Liver (tissue), 9 donors: ENCODE data around the gene RGS3. TPM values are rescaled to one million over a fixed set of nuclear protein-coding genes. Genes with fewer than 3 reads are reported as not detected.

Experiments used
- DNase-seq: peaks from one replicate; pipeline ENCODE4 v3.0.0-alpha.2; 2017; ENCODE audit warnings: low spot score
- H3K27ac ChIP-seq, 2 donors: one replicate each; pipeline ENCODE4 v1.7.0; 2013; ENCODE audit warnings: inconsistent platforms in 2 of 2, low read length in 2 of 2, control low read depth in 1 of 2, low read depth in 1 of 2, mild to moderate bottlenecking in 1 of 2
- H3K27me3 ChIP-seq, 4 donors: one replicate each; pipeline versions ENCODE4 v1.6.1 to v1.7.0; 2013; ENCODE audit warnings: low read length in 3 of 4, inconsistent platforms in 1 of 4, mild to moderate bottlenecking in 1 of 4, moderate library complexity in 1 of 4; ENCODE audit not compliant: control insufficient read depth in 4 of 4, insufficient read depth in 4 of 4
- H3K36me3 ChIP-seq, 4 donors: one replicate each; pipeline versions ENCODE4 v1.6.1 to v1.7.0; 2013; ENCODE audit warnings: low read length in 3 of 4, mild to moderate bottlenecking in 3 of 4, low read depth in 1 of 4, moderate library complexity in 1 of 4; ENCODE audit not compliant: control insufficient read depth in 4 of 4, insufficient read depth in 3 of 4
- H3K4me1 ChIP-seq, 4 donors: one replicate each; pipeline versions ENCODE4 v1.6.1 to v1.7.0; 2013; ENCODE audit warnings: low read length in 3 of 4, mild to moderate bottlenecking in 3 of 4, moderate library complexity in 1 of 4; ENCODE audit not compliant: control insufficient read depth in 4 of 4, insufficient read depth in 4 of 4
- H3K4me3 ChIP-seq, 3 donors: one replicate each; pipeline versions ENCODE4 v1.6.1 to v1.7.0; 2013; ENCODE audit warnings: low read length in 3 of 3, control low read depth in 1 of 3, low read depth in 1 of 3, mild to moderate bottlenecking in 1 of 3
- H3K9ac ChIP-seq, 2 donors: one replicate each; pipeline ENCODE4 v1.7.0; 2013; ENCODE audit warnings: low read length in 2 of 2, mild to moderate bottlenecking in 2 of 2, moderate library complexity in 2 of 2, control low read depth in 1 of 2, low read depth in 1 of 2
- H3K9me3 ChIP-seq, 4 donors: one replicate each; pipeline versions ENCODE4 v1.6.1 to v1.7.0; 2013; ENCODE audit warnings: low read length in 3 of 4; ENCODE audit not compliant: control insufficient read depth in 4 of 4
- EGR1 ChIP-seq, 2 donors: IDR thresholded peaks; 2 replicates each; pipeline ENCODE4 v1.6.1; 2016 to 2018; ENCODE audit warnings: antibody characterized with exemption in 2 of 2, low read depth in 2 of 2
- FOXA1 ChIP-seq: IDR thresholded peaks from 2 replicates; pipeline ENCODE4 v1.6.1; 2016; ENCODE audit warnings: antibody characterized with exemption
- FOXA2 ChIP-seq: IDR thresholded peaks from 2 replicates; pipeline ENCODE4 v1.6.1; 2016; ENCODE audit warnings: antibody characterized with exemption
- GABPA ChIP-seq, 2 donors: IDR thresholded peaks in 1 of 2; conservative IDR thresholded peaks in 1 of 2; 2 replicates each; pipeline ENCODE4 v1.6.1; 2016; ENCODE audit warnings: antibody characterized with exemption in 2 of 2, mild to moderate bottlenecking in 1 of 2, moderate library complexity in 1 of 2
- HNF4A ChIP-seq, 2 donors: conservative IDR thresholded peaks; 2 replicates each; pipeline ENCODE4 v1.6.1; 2016; ENCODE audit warnings: antibody characterized with exemption in 2 of 2, mild to moderate bottlenecking in 2 of 2
- HNF4G ChIP-seq: IDR thresholded peaks from 2 replicates; pipeline ENCODE4 v1.6.1; 2016; ENCODE audit warnings: antibody characterized with exemption
- JUND ChIP-seq, 2 donors: IDR thresholded peaks; 2 replicates each; pipeline ENCODE4 v1.6.1; 2016; ENCODE audit warnings: antibody characterized with exemption in 2 of 2
- NR2F2 ChIP-seq: IDR thresholded peaks from 2 replicates; pipeline ENCODE4 v1.6.1; 2016; ENCODE audit warnings: antibody characterized with exemption
- RAD21 ChIP-seq, 2 donors: IDR thresholded peaks; 2 replicates each; pipeline ENCODE4 v1.6.1; 2016; ENCODE audit warnings: antibody characterized with exemption in 2 of 2, mild to moderate bottlenecking in 2 of 2
- RXRA ChIP-seq, 2 donors: IDR thresholded peaks; 2 replicates each; pipeline ENCODE4 v1.6.1; 2017 to 2018; ENCODE audit warnings: antibody characterized with exemption in 2 of 2, mild to moderate bottlenecking in 1 of 2
- SP1 ChIP-seq: IDR thresholded peaks from 2 replicates; pipeline ENCODE4 v1.6.1; 2018; ENCODE audit warnings: antibody characterized with exemption, mild to moderate bottlenecking
- TAF1 ChIP-seq: conservative IDR thresholded peaks from 2 replicates; pipeline ENCODE4 v1.6.1; 2016; ENCODE audit warnings: antibody characterized with exemption, mild to moderate bottlenecking
- YY1 ChIP-seq: IDR thresholded peaks from 2 replicates; pipeline ENCODE4 v1.6.1; 2016; ENCODE audit warnings: antibody characterized with exemption, mild to moderate bottlenecking
- WGBS: extraction: QIAGEN DNeasy Blood & Tissue Kit; methylation state at CpG from one replicate; pipeline ENCODE4 v1.1.7; 2013; 5-methylcytosine and 5-hydroxymethylcytosine counted together
- polyA plus RNA-seq, 2 donors: library from polyadenylated mRNA; stranded (reverse) in 1 of 2; unstranded in 1 of 2; fragments of 200-250 nt in 1 of 2; fragments of >200 nt in 1 of 2; fragmentation: Nextera tagmentation in 1 of 2; extraction: Ambion mirVana in 1 of 2; gene quantifications; one replicate each; pipeline versions ENCODE4 v1.2.1 to v1.2.3, GENCODE V29; 2013 to 2015
- total RNA-seq, 2 donors: library from RNA; depleted of rRNA; stranded (reverse); fragments of >200 nt; gene quantifications; one replicate each; pipeline ENCODE4 v1.2.3, GENCODE V29; 2014
- TF ChIP-seq, protein P1 (sequence below): IDR thresholded peaks from 2 replicates; pipeline ENCODE4 v1.6.1; 2016; ENCODE audit warnings: antibody characterized with exemption
- TF ChIP-seq, protein P2 (sequence below): fragments of 150-350 bp; IDR thresholded peaks from 2 replicates; pipeline ENCODE4 v1.5.1; 2017; ENCODE audit warnings: improper control_type of control experiment, low read depth, low read length; ENCODE audit not compliant: missing input control
- TF ChIP-seq, protein P3 (sequence below): IDR thresholded peaks from 2 replicates; pipeline ENCODE4 v1.6.1; 2016; ENCODE audit warnings: antibody characterized with exemption, mild to moderate bottlenecking
- TF ChIP-seq, protein P4 (sequence below): IDR thresholded peaks from 2 replicates; pipeline ENCODE4 v1.6.1; 2016; ENCODE audit warnings: antibody characterized with exemption
- TF ChIP-seq, protein P5 (sequence below): IDR thresholded peaks from 2 replicates; pipeline ENCODE4 v1.6.1; 2016; ENCODE audit warnings: antibody characterized with exemption
- donor health status: healthy.
- donor health status: healthy.
- donor health status: healthy.
- donor health status: healthy.
- donor health status: healthy.

The RGS3 gene
- total and polyA plus RNA-seq, 4 donors, result 13.0 to 65.0 (median 28.3) TPM

DNA sequence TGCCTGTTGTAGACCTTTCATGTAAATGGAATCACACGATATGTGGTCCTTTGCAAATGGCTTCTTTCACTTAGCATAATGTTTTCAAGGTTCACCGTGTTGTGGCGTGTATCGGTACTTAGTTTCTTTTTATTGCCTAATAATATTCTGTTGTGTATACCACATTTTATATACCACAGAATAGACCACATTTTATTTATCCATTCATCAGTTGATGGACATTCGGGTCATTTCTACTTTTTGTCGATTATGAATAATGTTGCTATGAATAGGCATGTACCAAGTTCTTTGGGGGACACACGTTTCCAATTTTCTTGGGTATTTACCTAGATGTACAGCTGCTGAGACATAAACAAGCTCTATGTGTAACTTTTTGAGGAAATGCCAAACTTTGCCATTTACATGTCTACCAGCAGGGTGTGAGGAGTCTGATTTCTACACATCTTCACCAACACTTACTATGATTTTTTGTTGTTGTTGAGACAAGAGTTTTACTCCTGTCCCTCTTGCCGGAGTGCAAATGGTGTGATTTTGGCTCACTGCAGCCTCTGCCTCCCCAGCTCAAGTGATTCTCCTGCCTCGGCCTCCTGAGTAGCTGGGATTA is 144.7 kb downstream of the RGS3 start:
- Histone ChIP-seq H3K4me1 (peaks cover 4 to 36% (median 21%) of the 10 kb centered on the region in 4 donors), H3K27ac (no peak overlapping the region), H3K4me3 (no peak overlapping the region), H3K9me3 (no peaks in the 10 kb centered on the region), H3K9ac (no peak overlapping the region), H3K36me3 (no peaks in the 10 kb centered on the region), H3K27me3 (no peaks in the 10 kb centered on the region)
- TF ChIP-seq JUND (IDR thresholded peaks at IDR 0.05) (no peak), EGR1 (IDR thresholded peaks at IDR 0.05; ENCODE audit: low read depth in 2 of 2) (no peak), RAD21 (IDR thresholded peaks at IDR 0.05) (no peak), RXRA (IDR thresholded peaks at IDR 0.05) (no peak), FOXA2 (no peak), HNF4A (conservative IDR thresholded peaks at IDR 0.05) (no peak), HNF4G (no peak), GABPA (IDR thresholded peaks at IDR 0.05 in 1 of 2, conservative IDR thresholded peaks at IDR 0.05 in 1 of 2) (no peak), TAF1 (no peak), FOXA1 (no peak), SP1 (no peak), NR2F2 (no peak), YY1 (no peak)
- TF ChIP-seq, protein P1, sequence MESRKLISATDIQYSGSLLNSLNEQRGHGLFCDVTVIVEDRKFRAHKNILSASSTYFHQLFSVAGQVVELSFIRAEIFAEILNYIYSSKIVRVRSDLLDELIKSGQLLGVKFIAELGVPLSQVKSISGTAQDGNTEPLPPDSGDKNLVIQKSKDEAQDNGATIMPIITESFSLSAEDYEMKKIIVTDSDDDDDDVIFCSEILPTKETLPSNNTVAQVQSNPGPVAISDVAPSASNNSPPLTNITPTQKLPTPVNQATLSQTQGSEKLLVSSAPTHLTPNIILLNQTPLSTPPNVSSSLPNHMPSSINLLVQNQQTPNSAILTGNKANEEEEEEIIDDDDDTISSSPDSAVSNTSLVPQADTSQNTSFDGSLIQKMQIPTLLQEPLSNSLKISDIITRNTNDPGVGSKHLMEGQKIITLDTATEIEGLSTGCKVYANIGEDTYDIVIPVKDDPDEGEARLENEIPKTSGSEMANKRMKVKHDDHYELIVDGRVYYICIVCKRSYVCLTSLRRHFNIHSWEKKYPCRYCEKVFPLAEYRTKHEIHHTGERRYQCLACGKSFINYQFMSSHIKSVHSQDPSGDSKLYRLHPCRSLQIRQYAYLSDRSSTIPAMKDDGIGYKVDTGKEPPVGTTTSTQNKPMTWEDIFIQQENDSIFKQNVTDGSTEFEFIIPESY, result no peak
- TF ChIP-seq, protein P2, sequence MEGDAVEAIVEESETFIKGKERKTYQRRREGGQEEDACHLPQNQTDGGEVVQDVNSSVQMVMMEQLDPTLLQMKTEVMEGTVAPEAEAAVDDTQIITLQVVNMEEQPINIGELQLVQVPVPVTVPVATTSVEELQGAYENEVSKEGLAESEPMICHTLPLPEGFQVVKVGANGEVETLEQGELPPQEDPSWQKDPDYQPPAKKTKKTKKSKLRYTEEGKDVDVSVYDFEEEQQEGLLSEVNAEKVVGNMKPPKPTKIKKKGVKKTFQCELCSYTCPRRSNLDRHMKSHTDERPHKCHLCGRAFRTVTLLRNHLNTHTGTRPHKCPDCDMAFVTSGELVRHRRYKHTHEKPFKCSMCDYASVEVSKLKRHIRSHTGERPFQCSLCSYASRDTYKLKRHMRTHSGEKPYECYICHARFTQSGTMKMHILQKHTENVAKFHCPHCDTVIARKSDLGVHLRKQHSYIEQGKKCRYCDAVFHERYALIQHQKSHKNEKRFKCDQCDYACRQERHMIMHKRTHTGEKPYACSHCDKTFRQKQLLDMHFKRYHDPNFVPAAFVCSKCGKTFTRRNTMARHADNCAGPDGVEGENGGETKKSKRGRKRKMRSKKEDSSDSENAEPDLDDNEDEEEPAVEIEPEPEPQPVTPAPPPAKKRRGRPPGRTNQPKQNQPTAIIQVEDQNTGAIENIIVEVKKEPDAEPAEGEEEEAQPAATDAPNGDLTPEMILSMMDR, result no peak
- TF ChIP-seq, protein P3, sequence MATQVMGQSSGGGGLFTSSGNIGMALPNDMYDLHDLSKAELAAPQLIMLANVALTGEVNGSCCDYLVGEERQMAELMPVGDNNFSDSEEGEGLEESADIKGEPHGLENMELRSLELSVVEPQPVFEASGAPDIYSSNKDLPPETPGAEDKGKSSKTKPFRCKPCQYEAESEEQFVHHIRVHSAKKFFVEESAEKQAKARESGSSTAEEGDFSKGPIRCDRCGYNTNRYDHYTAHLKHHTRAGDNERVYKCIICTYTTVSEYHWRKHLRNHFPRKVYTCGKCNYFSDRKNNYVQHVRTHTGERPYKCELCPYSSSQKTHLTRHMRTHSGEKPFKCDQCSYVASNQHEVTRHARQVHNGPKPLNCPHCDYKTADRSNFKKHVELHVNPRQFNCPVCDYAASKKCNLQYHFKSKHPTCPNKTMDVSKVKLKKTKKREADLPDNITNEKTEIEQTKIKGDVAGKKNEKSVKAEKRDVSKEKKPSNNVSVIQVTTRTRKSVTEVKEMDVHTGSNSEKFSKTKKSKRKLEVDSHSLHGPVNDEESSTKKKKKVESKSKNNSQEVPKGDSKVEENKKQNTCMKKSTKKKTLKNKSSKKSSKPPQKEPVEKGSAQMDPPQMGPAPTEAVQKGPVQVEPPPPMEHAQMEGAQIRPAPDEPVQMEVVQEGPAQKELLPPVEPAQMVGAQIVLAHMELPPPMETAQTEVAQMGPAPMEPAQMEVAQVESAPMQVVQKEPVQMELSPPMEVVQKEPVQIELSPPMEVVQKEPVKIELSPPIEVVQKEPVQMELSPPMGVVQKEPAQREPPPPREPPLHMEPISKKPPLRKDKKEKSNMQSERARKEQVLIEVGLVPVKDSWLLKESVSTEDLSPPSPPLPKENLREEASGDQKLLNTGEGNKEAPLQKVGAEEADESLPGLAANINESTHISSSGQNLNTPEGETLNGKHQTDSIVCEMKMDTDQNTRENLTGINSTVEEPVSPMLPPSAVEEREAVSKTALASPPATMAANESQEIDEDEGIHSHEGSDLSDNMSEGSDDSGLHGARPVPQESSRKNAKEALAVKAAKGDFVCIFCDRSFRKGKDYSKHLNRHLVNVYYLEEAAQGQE, result no peak
- TF ChIP-seq, protein P4, sequence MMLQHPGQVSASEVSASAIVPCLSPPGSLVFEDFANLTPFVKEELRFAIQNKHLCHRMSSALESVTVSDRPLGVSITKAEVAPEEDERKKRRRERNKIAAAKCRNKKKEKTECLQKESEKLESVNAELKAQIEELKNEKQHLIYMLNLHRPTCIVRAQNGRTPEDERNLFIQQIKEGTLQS, result no peak
- TF ChIP-seq, protein P5, sequence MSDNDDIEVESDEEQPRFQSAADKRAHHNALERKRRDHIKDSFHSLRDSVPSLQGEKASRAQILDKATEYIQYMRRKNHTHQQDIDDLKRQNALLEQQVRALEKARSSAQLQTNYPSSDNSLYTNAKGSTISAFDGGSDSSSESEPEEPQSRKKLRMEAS, result no peak
- 96% methylated on average over 9 of the region's 9 CpGs for WGBS
- DNase-seq, result no peak
